ENCODE data around the gene BAMBI.
"Not testable (repeated sequence)": the region's sequence is repeated elsewhere in the genome, so short reads cannot be mapped to it uniquely, and the experiment has no call there.

BAMBI gene, protein sequence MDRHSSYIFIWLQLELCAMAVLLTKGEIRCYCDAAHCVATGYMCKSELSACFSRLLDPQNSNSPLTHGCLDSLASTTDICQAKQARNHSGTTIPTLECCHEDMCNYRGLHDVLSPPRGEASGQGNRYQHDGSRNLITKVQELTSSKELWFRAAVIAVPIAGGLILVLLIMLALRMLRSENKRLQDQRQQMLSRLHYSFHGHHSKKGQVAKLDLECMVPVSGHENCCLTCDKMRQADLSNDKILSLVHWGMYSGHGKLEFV

DNA sequence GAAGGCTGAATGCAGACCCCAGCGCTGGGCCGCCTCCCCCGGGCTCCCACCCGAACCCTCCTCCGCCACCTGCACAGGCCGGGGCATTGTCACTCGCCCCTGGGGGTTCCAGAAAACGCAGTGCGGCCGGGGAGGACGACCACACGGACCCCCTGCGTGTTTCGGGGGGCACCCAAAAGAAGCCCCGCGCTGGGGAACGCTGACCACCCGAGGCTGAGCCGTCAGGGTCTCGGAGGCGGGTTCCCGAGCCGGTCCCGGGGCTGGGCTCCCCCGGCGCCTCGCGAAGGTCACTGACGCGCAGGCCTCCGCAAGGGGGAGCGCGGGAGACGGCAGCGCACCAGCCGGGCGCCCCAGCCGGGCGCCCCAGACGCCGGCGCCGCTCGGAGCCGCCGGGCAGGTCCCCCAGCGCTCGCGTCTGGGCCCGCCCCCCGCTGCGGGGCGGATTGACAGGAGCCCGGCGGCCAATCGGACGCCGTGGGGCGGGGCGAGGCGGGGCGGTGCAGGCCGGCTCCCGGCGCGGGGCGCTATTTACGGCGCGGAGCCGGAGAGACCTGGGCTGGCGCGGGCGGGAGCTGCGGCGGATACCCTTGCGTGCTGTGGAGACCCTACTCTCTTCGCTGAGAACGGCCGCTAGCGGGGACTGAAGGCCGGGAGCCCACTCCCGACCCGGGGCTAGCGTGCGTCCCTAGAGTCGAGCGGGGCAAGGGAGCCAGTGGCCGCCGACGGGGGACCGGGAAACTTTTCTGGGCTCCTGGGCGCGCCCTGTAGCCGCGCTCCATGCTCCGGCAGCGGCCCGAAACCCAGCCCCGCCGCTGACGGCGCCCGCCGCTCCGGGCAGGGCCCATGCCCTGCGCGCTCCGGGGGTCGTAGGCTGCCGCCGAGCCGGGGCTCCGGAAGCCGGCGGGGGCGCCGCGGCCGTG lies at the start of gene BAMBI:
Gene BAMBI, plus strand, starts transcription at position 554 of the 920 bp plus-strand sequence. CDS start 377 bp downstream, outside the sequence.
- H3K4me1 Mint-ChIP-seq, result peaks cover 14% of the 10 kb centered on the region
- H3K4me3 Mint-ChIP-seq, result peak within 1 kb of the TSS; percentile 78
- no peaks in the 10 kb centered on the region for H3K36me3 Mint-ChIP-seq
- no peaks in the 10 kb centered on the region for H3K9me3 Mint-ChIP-seq
- ATAC-seq (ENCODE audit: low read depth) (peak; percentile 94), DNase-seq (ENCODE audit: low spot score in 2 of 2) (peak; percentile 84 to 88)
- no peak within 1 kb of the TSS for H3K27ac Mint-ChIP-seq
- H3K27me3 Mint-ChIP-seq, result peaks cover 14% of the 10 kb centered on the region

- Mint-ChIP-seq H3K9me3 (no peaks in the 10 kb centered on the region), H3K36me3 (no peaks in the 10 kb centered on the region), H3K4me1 (peaks cover 2% of the 10 kb centered on the region), H3K27ac (no peak overlapping the region), H3K4me3 (no peak overlapping the region), H3K27me3 (peaks cover 11% of the 10 kb centered on the region)
- peak; percentile 78 for ATAC-seq (ENCODE audit: low read depth)
- peak; percentile 27 to 64 for DNase-seq (ENCODE audit: low spot score in 2 of 2)
Observed at GRCh38 chr10:28628184-28628893, 49.0 kb upstream of the BAMBI start.

- DNase-seq (ENCODE audit: low spot score in 2 of 2) (no peak), ATAC-seq (ENCODE audit: low read depth) (no peak)
- no peak overlapping the region for H3K27ac Mint-ChIP-seq
- H3K9me3 Mint-ChIP-seq, result no peaks in the 10 kb centered on the region
- peaks cover 2% of the 10 kb centered on the region for H3K4me1 Mint-ChIP-seq
- no peaks in the 10 kb centered on the region for H3K36me3 Mint-ChIP-seq
- H3K27me3 Mint-ChIP-seq, result peaks cover 16% of the 10 kb centered on the region
- no peak overlapping the region for H3K4me3 Mint-ChIP-seq
Observed at GRCh38 chr10:28631896-28632583, 45.3 kb upstream of the BAMBI start.

GRCh38 chr10:28632584-28632945 lies 44.8 kb upstream of the BAMBI start:
- no peak for DNase-seq (ENCODE audit: low spot score in 2 of 2)
- no peak overlapping the region for H3K27ac Mint-ChIP-seq
- H3K4me1 Mint-ChIP-seq, result peaks cover 2% of the 10 kb centered on the region
- no peak for ATAC-seq (ENCODE audit: low read depth)
- H3K4me3 Mint-ChIP-seq, result no peak overlapping the region
- H3K9me3 Mint-ChIP-seq, result peaks cover 3% of the 10 kb centered on the region
- peaks cover 16% of the 10 kb centered on the region for H3K27me3 Mint-ChIP-seq
- H3K36me3 Mint-ChIP-seq, result no peaks in the 10 kb centered on the region

DNA sequence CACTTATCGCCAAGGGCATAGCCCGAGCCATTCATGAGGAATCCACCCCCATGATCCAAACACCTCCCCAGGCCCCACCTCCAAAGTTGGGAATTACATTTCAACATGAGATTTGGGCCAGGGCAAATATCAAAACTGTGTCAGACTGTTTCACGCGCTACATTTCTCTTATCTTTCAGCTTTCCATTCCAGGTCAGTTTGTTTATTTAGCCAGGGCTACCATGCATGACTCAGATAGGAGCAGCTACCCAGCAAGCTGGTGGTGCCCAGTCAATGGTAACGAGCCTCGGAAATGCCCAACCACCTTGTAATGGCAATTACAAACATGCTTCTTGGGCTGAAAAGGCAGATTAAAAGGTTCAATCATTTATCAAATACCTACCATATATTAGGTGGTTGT lies 43.6 kb upstream of the BAMBI start:
- Mint-ChIP-seq H3K4me1 (no peaks in the 10 kb centered on the region), H3K27ac (no peak overlapping the region), H3K27me3 (peaks cover 16% of the 10 kb centered on the region), H3K36me3 (no peaks in the 10 kb centered on the region), H3K4me3 (no peak overlapping the region), H3K9me3 (peaks cover 4% of the 10 kb centered on the region)
- DNase-seq (ENCODE audit: low spot score in 2 of 2) (no peak), ATAC-seq (ENCODE audit: low read depth) (no peak)

DNA sequence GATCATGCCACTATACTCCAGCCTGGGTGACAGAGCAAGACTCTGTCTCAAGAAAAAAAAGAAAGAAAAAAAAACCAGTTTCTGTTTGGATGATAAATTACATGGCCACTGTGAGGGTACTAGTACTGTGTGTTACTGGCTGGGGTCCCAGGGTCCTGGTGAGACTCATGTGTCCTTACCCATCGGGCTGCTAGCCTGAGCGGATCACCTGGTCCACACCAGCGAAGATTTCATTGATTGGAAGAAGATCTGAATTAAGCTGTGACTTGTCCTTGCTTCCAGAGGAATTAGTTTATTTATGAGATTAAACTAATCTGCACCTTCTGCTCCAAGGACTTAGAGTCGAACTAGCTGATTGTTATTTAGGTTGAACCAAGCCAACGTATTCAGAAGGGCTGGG lies 40.0 kb upstream of the BAMBI start:
- Mint-ChIP-seq H3K9me3 (peaks cover 4% of the 10 kb centered on the region), H3K4me1 (no peaks in the 10 kb centered on the region), H3K36me3 (no peaks in the 10 kb centered on the region), H3K27ac (no peak overlapping the region), H3K27me3 (peaks cover 7% of the 10 kb centered on the region), H3K4me3 (no peak overlapping the region)
- ATAC-seq (ENCODE audit: low read depth) (no peak), DNase-seq (ENCODE audit: low spot score in 2 of 2) (no peak)

- ATAC-seq (ENCODE audit: low read depth) (no peak), DNase-seq (ENCODE audit: low spot score in 2 of 2) (no peak)
- H3K4me3 Mint-ChIP-seq, result no peak overlapping the region
- H3K27ac Mint-ChIP-seq, result no peak overlapping the region
- H3K27me3 Mint-ChIP-seq, result peaks cover 6% of the 10 kb centered on the region
- peaks cover 4% of the 10 kb centered on the region for H3K9me3 Mint-ChIP-seq
- no peaks in the 10 kb centered on the region for H3K4me1 Mint-ChIP-seq
- H3K36me3 Mint-ChIP-seq, result no peaks in the 10 kb centered on the region
Observed at GRCh38 chr10:28638392-28638791, 38.9 kb upstream of the BAMBI start.

DNA sequence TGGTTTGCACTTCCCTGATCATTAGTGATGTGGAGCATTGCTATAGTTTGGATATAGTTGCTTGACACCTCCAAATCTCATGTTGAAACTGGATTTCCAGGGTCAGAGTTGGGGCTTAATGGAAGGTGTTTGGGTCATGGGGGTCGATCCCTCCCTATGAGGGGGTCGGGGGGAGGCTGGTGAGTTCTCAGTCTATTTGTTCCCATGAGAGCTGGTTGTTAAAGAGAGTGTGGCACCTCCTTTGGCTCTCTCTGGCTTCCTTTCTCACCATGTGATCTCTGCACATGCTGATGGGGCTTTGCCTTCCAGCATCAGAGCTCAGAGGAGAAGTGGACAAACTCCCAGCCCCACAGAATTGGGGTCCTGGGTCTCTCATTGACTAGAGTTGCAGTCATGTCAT lies 36.8 kb upstream of the BAMBI start:
- Mint-ChIP-seq H3K27me3 (peaks cover 4% of the 10 kb centered on the region), H3K9me3 (peaks cover 5% of the 10 kb centered on the region), H3K36me3 (no peaks in the 10 kb centered on the region), H3K27ac (no peak overlapping the region), H3K4me3 (no peak overlapping the region), H3K4me1 (no peaks in the 10 kb centered on the region)
- no peak for ATAC-seq (ENCODE audit: low read depth)
- DNase-seq (ENCODE audit: low spot score in 2 of 2), result no peak

DNA sequence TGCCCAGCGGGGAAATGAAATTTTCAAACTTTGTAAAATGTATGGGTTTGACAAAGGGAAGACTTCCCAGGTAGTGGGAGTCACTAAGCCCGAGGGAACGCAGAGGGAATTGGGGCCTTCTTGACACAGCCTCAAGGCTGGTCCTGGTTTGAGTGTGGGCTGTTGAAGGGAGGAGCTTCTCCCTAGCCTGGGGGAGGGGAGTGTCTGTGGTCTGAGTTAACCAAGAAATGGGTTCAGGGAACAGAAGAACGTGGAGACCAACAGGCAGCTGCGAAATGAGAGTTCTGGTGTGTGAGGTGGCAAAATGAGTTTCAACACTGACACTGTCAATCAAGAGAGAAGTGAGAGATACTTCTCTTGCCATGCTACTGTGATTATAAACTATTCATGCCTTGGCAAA lies 32.7 kb upstream of the BAMBI start:
- H3K27me3 Mint-ChIP-seq, result peaks cover 4% of the 10 kb centered on the region
- peaks cover 1% of the 10 kb centered on the region for H3K9me3 Mint-ChIP-seq
- H3K36me3 Mint-ChIP-seq, result no peaks in the 10 kb centered on the region
- no peak overlapping the region for H3K27ac Mint-ChIP-seq
- no peak for ATAC-seq (ENCODE audit: low read depth)
- no peak overlapping the region for H3K4me3 Mint-ChIP-seq
- no peak for DNase-seq (ENCODE audit: low spot score in 2 of 2)
- no peaks in the 10 kb centered on the region for H3K4me1 Mint-ChIP-seq

DNA sequence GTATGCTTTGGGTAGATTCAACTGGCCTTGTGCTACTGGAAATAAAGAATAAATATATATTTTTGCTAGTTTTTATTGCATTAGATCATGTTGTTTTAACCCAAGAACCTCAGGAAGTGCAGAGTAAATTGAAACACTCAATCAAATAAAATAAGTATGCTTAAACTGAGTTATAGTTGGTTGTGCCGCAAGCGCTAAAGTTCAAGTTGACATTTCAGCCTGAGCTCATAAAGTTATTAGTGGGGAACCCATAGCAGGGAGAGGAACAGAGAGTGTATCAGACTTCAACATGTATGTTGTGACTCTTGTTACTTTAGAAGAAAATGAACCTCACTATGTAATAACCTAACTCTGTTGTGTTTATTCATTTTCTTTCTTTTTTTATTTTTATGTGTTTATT lies 25.2 kb upstream of the BAMBI start:
- Mint-ChIP-seq H3K27me3 (peaks cover 11% of the 10 kb centered on the region), H3K27ac (no peak overlapping the region), H3K9me3 (no peaks in the 10 kb centered on the region), H3K4me3 (no peak overlapping the region), H3K4me1 (no peaks in the 10 kb centered on the region), H3K36me3 (peaks cover 2% of the 10 kb centered on the region)
- DNase-seq (ENCODE audit: low spot score in 2 of 2), result no peak
- ATAC-seq (ENCODE audit: low read depth), result no peak

- H3K27me3 Mint-ChIP-seq, result peaks cover 11% of the 10 kb centered on the region
- H3K36me3 Mint-ChIP-seq, result peaks cover 2% of the 10 kb centered on the region
- ATAC-seq (ENCODE audit: low read depth) (no peak), DNase-seq (ENCODE audit: low spot score in 2 of 2) (no peak)
- H3K9me3 Mint-ChIP-seq, result no peaks in the 10 kb centered on the region
- no peak overlapping the region for H3K27ac Mint-ChIP-seq
- no peaks in the 10 kb centered on the region for H3K4me1 Mint-ChIP-seq
- H3K4me3 Mint-ChIP-seq, result no peak overlapping the region
Observed at GRCh38 chr10:28652703-28653102, 24.6 kb upstream of the BAMBI start.

- not testable (repeated sequence) for DNase-seq (ENCODE audit: low spot score in 2 of 2); ATAC-seq (ENCODE audit: low read depth); H3K27ac Mint-ChIP-seq; H3K4me3 Mint-ChIP-seq; H3K4me1 Mint-ChIP-seq; H3K36me3 Mint-ChIP-seq; H3K27me3 Mint-ChIP-seq; H3K9me3 Mint-ChIP-seq
Observed at GRCh38 chr10:28658824-28659223, 18.5 kb upstream of the BAMBI start.

DNA sequence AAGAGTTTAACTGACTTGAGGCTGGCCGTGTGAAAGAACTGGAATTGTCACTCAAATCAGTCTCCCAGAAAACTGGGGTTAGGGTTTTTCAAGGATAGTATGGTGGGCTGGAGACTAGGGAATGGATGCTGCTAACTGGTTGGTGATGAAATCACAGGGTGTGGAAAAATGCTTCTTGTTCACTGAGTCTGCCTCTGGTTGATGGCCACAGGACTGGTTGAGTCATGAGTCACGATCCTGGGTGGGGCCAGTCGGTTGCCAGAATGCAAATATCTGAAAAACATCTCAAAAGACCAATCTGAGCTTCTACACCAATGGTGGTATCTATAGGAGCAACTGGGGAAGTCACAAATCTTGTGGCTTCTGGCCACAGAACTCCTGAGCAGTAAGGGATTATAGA lies 16.3 kb upstream of the BAMBI start:
- Mint-ChIP-seq H3K27me3 (peaks cover 3% of the 10 kb centered on the region), H3K4me1 (peaks cover 3% of the 10 kb centered on the region), H3K36me3 (no peaks in the 10 kb centered on the region), H3K4me3 (no peak overlapping the region), H3K27ac (no peak overlapping the region), H3K9me3 (no peaks in the 10 kb centered on the region)
- DNase-seq (ENCODE audit: low spot score in 2 of 2) (no peak), ATAC-seq (ENCODE audit: low read depth) (no peak)
